Measurements from ENCODE around the gene MSI2. TPM values are rescaled to one million over a fixed set of nuclear protein-coding genes. Genes with fewer than 3 reads are reported as not detected.

MSI2 gene
- total RNA-seq, 1 donor from 2014 or later: 144 TPM

DNA sequence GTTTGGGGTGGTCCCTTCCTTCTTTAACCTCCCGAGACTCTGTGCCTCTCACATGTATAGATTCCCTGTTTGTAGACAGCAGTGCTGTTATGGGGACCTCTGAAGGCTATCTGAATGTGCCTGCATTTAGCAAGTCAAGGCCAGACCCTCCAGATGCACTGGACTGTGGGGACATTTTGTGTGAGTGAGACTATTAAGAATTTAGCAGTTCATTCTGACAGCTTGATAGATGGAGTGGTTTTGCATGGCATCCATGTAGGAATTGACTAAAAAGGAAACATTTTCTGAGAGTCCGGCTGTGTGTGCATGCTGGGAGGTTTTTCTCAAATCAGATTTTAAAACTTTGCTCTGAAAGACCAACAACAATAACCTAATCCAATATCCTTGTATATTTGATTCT lies 226.3 kb downstream of the MSI2 start:
- no peaks in the 10 kb centered on the region for H3K9me3 Mint-ChIP-seq
- no peak for TF ChIP-seq CTCF (IDR thresholded peaks at IDR 0.05; ENCODE audit: unreplicated experiment)
- no peak for DNase-seq (ENCODE audit: low spot score in 2 of 2, unreplicated experiment in 2 of 2)
- H3K4me3 Mint-ChIP-seq: no peak overlapping the region
- no peaks in the 10 kb centered on the region for H3K36me3 Mint-ChIP-seq
- peak overlapping the region; percentile 44 for H3K27ac Mint-ChIP-seq
- no peaks in the 10 kb centered on the region for H3K27me3 Mint-ChIP-seq (ENCODE audit: low read depth)
- H3K4me1 Mint-ChIP-seq: peaks cover 86% of the 10 kb centered on the region

GRCh38 chr17:57484081-57484666 lies 227.9 kb downstream of the MSI2 start:
- TF ChIP-seq CTCF (IDR thresholded peaks at IDR 0.05; ENCODE audit: unreplicated experiment): no peak
- H3K36me3 Mint-ChIP-seq: no peaks in the 10 kb centered on the region
- no peaks in the 10 kb centered on the region for H3K9me3 Mint-ChIP-seq
- H3K27me3 Mint-ChIP-seq (ENCODE audit: low read depth): no peaks in the 10 kb centered on the region
- no peak overlapping the region for H3K4me3 Mint-ChIP-seq
- peak overlapping the region; percentile 83 for H3K27ac Mint-ChIP-seq
- H3K4me1 Mint-ChIP-seq: peaks cover 78% of the 10 kb centered on the region
- no peak for DNase-seq (ENCODE audit: low spot score in 2 of 2, unreplicated experiment in 2 of 2)

- Mint-ChIP-seq H3K9me3 (no peaks in the 10 kb centered on the region), H3K27ac (peak overlapping the region; percentile 83), H3K4me1 (peaks cover 78% of the 10 kb centered on the region), H3K36me3 (no peaks in the 10 kb centered on the region), H3K4me3 (no peak overlapping the region), H3K27me3 (ENCODE audit: low read depth) (no peaks in the 10 kb centered on the region)
- DNase-seq (ENCODE audit: low spot score in 2 of 2, unreplicated experiment in 2 of 2): no peak
- no peak for TF ChIP-seq CTCF (IDR thresholded peaks at IDR 0.05; ENCODE audit: unreplicated experiment)
Observed at GRCh38 chr17:57484826-57485565, 228.7 kb downstream of the MSI2 start.

GRCh38 chr17:57485566-57485865 lies 229.2 kb downstream of the MSI2 start:
- no peaks in the 10 kb centered on the region for H3K27me3 Mint-ChIP-seq (ENCODE audit: low read depth)
- no peaks in the 10 kb centered on the region for H3K9me3 Mint-ChIP-seq
- no peak for DNase-seq (ENCODE audit: low spot score in 2 of 2, unreplicated experiment in 2 of 2)
- H3K36me3 Mint-ChIP-seq: no peaks in the 10 kb centered on the region
- TF ChIP-seq CTCF (IDR thresholded peaks at IDR 0.05; ENCODE audit: unreplicated experiment): no peak
- H3K4me1 Mint-ChIP-seq: peaks cover 73% of the 10 kb centered on the region
- no peak overlapping the region for H3K27ac Mint-ChIP-seq
- no peak overlapping the region for H3K4me3 Mint-ChIP-seq

- TF ChIP-seq CTCF (IDR thresholded peaks at IDR 0.05; ENCODE audit: unreplicated experiment): no peak
- no peaks in the 10 kb centered on the region for H3K27me3 Mint-ChIP-seq (ENCODE audit: low read depth)
- peaks cover 72% of the 10 kb centered on the region for H3K4me1 Mint-ChIP-seq
- H3K4me3 Mint-ChIP-seq: no peak overlapping the region
- H3K27ac Mint-ChIP-seq: peak overlapping the region; percentile 85
- no peaks in the 10 kb centered on the region for H3K9me3 Mint-ChIP-seq
- DNase-seq (ENCODE audit: low spot score in 2 of 2, unreplicated experiment in 2 of 2): no peak
- H3K36me3 Mint-ChIP-seq: no peaks in the 10 kb centered on the region
Observed at GRCh38 chr17:57485916-57486881, 229.9 kb downstream of the MSI2 start.

All from mesothelial cell of epicardium (in vitro differentiated cells).